Inflammatory macrophage treated with lipopolysaccharide for 1 hour (primary cell): ENCODE data around the gene LHX4.
A peak's percentile ranks its signal among the peaks of the same experiment; 100 is the strongest.

ENCODE experiments used
- DNase-seq, 2 donors: peaks; one replicate each; pipeline ENCODE4 v3.0.0-alpha.2; 2020 to 2022

LHX4 gene

GRCh38 chr1:180278194-180278515 lies 48.1 kb downstream of the LHX4 start:
- DNase-seq, result no peak

GRCh38 chr1:180278596-180279395 lies 48.7 kb downstream of the LHX4 start:
- peak; percentile 86 to 92 for DNase-seq

DNA sequence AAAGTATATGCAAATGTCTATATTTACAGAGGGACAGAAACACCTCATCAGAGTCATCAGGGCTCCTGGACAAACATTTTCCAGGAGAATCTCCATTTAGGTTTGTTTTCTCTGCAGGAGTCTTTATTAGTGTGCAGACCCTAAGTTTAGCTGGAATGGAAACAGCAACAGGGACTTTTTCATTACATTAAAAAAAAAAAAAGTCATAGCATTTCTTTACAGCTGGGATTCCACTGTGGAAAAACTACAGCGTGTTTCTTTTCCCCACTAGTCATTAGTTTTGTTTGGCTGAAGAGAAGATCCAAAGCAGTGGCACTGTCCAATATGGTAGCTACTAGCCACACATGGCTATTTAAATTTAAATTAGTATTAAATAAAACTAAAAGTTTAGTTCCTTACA lies 49.6 kb downstream of the LHX4 start:
- DNase-seq, result no peak

- no peak for DNase-seq
These were observed 50.6 kb downstream of the LHX4 start for GRCh38 chr1:180280617-180281016.

- DNase-seq, result peak; percentile 38 to 44
These were observed 51.4 kb downstream of the LHX4 start for GRCh38 chr1:180281490-180281889.

DNA sequence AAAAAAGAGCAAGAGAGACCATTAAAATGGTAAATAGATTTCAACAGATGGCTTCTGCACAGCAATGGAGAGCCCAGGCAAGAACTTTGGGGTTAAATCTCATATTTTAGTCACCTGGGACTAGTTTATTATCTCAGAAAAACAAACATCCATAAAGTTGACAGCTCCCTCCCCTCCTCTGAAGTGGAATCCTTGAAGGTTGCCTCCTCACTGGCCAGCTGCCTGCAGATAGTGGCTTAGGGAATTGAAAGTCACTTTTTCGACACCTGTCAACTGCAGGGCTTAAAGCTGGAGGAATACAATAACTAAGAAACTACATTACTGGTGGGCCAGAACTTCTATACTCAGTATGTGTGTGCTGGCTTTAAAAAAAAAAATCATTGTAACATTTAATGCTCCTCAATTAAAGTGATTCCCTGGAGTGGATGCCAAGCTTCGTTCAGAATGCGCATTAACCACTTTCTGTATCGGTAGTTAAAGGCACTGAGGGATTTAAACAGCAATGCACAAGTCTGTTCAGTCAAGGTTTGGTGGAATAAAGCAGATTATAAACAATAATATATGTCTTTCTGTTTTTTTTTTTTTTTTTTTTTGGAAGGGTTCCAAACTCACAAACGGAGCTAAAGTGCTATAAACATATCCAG lies 52.5 kb downstream of the LHX4 start:
- DNase-seq, result no peak

- DNase-seq, result no peak
These were observed 53.0 kb downstream of the LHX4 start for GRCh38 chr1:180283098-180283497.

- DNase-seq, result no peak
These were observed 56.4 kb downstream of the LHX4 start for GRCh38 chr1:180286417-180286816.

GRCh38 chr1:180287988-180288705 lies 58.1 kb downstream of the LHX4 start:
- no peak for DNase-seq

DNA sequence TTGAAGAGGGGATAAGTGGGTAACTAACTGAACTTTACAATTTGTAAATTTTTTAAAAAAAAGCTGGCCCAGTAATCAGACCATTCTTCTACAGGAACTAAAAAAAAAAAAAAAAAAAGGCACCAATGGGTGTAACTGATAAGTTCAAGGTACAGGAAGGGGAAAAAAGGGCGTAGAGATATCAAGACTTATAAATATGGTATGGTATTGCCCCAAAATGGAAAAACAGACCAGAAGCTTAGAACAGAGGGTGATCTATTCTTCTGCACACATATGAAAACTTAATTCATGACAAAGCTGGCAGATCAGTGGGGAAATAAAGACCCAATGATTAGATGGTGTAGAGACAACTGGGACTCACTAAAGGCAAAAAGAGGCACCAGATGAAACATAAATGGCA lies 58.9 kb downstream of the LHX4 start:
- no peak for DNase-seq

DNA sequence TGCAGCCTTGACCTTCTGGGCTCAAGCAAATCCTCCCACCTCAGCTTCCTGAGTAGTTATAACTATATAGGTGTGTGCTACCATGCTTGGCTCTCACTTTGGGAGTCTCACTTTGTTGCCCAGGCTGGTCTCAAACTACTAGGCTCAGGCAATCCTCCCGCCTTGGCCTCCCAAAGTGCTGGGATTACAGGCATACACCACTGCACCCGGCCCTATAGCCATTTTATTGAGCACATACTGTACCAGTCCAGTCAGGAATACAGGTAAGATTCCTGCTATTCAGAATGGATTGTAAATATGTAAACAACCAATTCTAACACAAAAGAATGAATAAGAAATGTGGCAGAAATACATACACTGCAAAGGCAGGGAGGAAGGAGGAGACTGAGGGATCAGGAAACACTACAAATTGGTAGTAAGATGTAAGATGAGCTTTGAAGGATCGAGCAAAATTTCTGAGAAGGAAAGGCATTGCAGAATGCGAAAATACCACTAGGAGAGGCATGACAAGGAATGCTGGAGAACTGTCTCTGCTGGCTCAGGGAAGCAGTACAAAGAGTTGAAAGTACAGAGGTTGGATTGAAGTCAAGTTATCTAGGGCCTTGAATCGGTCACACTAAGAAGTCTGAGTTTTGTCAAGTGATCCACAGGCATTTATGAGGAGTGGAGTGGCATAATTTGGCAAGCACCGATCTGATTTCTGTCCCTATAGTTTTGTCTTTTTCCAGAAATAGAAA lies 60.4 kb downstream of the LHX4 start:
- no peak for DNase-seq

DNA sequence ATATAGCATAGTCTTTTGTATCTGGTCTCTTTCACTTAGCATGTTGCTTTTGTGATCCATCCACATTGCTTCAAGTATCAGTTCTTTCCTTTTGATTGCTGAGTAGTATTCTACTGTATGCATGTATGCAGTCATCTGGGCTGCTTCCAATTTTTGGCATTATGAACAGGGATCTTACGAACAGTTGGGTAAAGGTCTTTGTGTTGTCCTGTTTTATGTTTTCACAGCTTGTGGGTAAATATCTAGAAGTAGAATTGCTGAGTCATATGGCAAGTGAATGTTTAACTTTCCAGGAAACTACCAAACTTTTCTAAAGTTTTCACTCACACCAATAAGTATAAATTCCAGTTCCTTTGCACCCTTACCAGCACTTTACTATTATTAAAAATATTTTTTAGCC lies 60.9 kb downstream of the LHX4 start:
- DNase-seq, result no peak

DNA sequence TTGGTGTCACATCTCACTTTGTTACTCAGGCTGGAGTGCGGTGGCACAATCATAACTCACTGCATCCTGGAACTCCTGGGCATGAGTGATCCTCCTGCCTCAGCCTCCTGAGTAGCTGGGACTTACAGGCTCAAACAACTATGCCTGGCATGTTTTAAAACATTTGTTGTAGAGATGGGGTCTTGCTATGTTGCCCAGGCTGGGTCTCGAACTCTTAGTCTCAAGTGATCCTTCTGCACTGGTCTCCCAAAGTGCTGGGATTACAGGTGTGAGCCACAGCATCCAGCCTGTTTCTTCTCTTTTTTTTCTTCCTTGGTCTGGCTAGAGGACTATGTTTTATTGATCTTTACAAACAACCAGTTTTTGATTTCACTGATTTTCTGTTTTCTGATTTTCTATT lies 64.6 kb downstream of the LHX4 start:
- DNase-seq, result no peak

DNA sequence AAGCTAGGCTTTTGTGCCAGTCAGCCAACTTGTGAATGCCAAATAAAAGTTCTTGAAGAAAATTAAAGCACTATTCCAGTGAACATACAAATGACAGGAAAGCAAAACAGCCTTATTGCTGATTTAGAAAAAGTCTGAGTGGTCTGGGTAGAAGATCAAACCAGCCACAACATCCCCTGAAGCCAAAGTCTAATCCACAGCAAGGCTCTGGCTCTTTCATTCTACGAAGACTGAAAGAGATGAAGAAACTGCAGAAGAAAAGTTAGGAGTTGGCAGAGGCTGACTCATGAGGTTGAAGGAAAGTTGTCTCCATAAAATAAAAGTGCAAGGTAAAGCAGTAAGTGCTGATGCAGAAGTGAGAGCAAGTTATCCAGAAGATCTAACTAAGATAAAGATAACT lies 65.9 kb downstream of the LHX4 start:
- no peak for DNase-seq

DNA sequence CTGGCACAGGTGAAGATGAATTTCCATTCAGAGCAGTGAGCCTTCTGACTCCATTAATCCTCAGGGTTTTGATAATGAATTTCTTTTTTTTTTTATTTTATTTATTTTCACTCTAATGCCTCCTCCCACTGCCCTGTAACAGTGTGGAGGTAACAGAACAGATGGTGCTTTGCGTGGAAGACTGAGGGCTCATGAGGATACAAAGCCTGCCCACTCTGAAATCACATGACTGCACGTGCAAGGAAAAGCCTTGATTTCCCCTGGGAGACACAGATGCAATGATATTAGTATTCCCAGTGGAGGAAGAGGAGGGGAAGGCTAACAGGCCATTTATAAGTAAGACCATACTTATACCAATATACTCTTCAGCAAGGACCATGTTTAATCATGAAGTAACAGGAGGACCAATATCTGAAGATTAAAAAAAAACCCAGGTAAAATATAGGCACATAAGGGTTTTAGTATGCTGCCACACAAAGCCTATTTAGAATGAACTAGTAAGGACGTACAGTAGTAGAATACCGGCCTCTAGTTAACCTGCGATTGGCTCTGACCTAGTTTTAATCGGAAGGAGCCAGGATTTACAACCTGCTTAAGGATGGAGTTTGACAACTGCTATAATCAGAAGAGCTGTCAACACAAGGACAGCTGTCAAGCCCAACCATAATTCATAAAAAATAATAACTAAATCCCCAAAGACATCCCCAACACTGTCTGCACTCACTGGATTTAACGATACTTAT lies 69.6 kb downstream of the LHX4 start:
- DNase-seq, result no peak

- no peak for DNase-seq
These were observed 71.2 kb downstream of the LHX4 start for GRCh38 chr1:180301135-180301742.

DNA sequence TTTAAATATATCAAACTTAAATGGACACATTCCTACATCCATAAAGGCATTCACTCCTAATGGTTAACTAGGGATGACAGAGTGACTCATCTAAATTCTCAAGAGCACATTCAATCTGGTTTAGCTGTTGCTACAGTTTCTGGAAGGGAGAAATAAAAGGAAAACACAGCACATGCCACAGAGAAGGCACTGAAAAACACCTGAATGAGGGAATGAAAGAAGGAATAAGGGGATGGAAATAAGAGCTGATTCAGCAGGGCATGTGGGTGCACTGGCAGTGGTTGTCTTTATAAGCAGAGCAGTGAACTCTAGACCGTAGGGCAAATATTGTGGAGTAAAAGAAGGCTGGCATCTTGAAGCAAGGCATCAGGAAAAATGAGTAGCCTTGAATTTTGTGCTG lies 79.3 kb downstream of the LHX4 start:
- DNase-seq, result no peak

DNA sequence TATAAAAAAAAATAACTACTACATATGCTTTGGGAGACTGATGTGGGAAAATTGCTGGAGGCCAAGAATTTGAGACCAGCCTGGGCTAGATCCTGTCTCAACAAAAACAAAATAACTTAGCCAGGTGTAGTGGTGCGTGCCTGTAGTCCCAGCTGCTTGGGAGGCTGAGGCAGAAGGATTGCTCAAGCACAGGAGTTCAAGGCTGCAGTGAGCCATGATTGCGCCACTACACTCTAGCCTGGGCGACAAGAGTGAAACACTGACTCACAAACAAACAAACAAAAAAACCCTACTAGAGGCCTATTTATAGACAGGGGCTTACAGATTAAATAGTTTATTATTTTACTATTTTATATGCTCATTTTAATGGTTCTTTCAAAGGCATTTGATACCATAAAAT lies 80.0 kb downstream of the LHX4 start:
- DNase-seq, result peak; percentile 29 to 43

DNA sequence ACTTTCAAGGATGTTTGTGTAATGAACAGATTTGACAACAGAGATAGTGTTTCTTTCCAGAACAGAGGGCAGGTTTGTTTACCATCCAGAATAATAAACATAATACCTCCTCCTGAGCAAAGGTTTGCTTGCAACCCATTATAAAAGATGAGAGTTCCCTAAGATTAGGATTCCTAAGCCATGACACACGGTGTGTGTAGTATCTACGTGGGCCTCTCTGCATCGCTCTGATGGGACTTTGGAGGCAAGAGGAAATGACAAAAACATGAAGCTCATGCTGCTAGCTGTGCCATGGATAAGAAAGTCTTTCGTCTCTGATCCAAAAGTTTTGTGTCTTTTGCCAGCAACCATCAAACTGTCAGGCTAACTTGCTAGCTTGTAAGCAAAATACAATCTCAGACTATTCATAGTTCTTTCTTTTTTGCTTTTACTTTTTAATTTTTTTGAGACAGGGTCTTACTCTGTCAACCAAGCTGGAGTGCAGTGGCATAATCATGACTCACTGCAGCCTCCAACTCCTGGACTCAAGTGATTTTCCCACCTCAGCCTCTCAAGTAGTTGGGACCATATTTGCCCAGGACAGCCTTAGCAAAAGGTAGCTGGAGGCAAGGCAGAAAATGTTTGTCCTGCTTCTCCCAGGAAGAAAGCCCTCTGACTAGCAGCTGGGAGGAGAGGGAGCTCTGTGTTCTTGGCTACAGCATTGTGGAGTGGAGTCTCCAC lies 81.1 kb downstream of the LHX4 start:
- DNase-seq, result no peak

GRCh38 chr1:180312926-180313325 lies 82.9 kb downstream of the LHX4 start:
- no peak for DNase-seq

- no peak for DNase-seq
These were observed 97.0 kb downstream of the LHX4 start for GRCh38 chr1:180327089-180327488.
